Measurements from ENCODE around the gene HEPN1. TPM values are rescaled to one million over a fixed set of nuclear protein-coding genes. Genes with fewer than 3 reads are reported as not detected.
A peak's percentile ranks its signal among the peaks of the same experiment; 100 is the strongest.

Gene HEPN1
- polyA plus RNA-seq, 1 donor = 0.26 TPM

- no peak for DNase-seq
Observed at GRCh38 chr11:124899383-124900145, 19.5 kb upstream of the HEPN1 start.

GRCh38 chr11:124900464-124900863 is 18.6 kb upstream of the HEPN1 start:
- no peak for DNase-seq

- no peak for DNase-seq
Observed at GRCh38 chr11:124902616-124903015, 16.4 kb upstream of the HEPN1 start.

- no peak for DNase-seq
Observed at GRCh38 chr11:124915541-124916369, 3.3 kb upstream of the HEPN1 start.

GRCh38 chr11:124916370-124916710 is 2.7 kb upstream of the HEPN1 start:
- DNase-seq = no peak

- DNase-seq = no peak
Observed at GRCh38 chr11:124917115-124917637, 1.9 kb upstream of the HEPN1 start.

GRCh38 chr11:124919898-124920297 is 848 bp downstream of the HEPN1 start:
- no peak for DNase-seq

GRCh38 chr11:124920356-124920755 is 1.3 kb downstream of the HEPN1 start:
- DNase-seq = no peak

- DNase-seq = peak; percentile 68
Observed at GRCh38 chr11:124920870-124921609, 2.0 kb downstream of the HEPN1 start.

GRCh38 chr11:124922831-124923230 is 3.8 kb downstream of the HEPN1 start:
- DNase-seq = no peak

GRCh38 chr11:124923296-124923695 is 4.2 kb downstream of the HEPN1 start:
- DNase-seq = no peak

GRCh38 chr11:124928942-124929665 is 10.1 kb downstream of the HEPN1 start:
- no peak for DNase-seq

- no peak for DNase-seq
Observed at GRCh38 chr11:124930799-124931198, 11.7 kb downstream of the HEPN1 start.

- DNase-seq = no peak
Observed at GRCh38 chr11:124934862-124935547, 16.0 kb downstream of the HEPN1 start.

GRCh38 chr11:124935548-124936514 is 16.8 kb downstream of the HEPN1 start, which contains the start of gene HEPACAM:
Gene HEPACAM (minus strand): TSS chr11:124936047. CDS start chr11:124936006, 41 bp downstream.
- DNase-seq = no peak

GRCh38 chr11:124937336-124937935 is 18.4 kb downstream of the HEPN1 start:
- DNase-seq = no peak

GRCh38 chr11:124938206-124938765 is 19.2 kb downstream of the HEPN1 start:
- DNase-seq = no peak

- DNase-seq = no peak
Observed at GRCh38 chr11:124938970-124939369, 19.9 kb downstream of the HEPN1 start.

GRCh38 chr11:124941703-124942102 is 22.7 kb downstream of the HEPN1 start:
- DNase-seq = no peak

Measured in hindlimb muscle (tissue), 1 donor.